ENCODE measurements around the gene ACIN1. TPM values are rescaled to one million over a fixed set of nuclear protein-coding genes. Genes with fewer than 3 reads are reported as not detected.

ACIN1 gene, protein sequence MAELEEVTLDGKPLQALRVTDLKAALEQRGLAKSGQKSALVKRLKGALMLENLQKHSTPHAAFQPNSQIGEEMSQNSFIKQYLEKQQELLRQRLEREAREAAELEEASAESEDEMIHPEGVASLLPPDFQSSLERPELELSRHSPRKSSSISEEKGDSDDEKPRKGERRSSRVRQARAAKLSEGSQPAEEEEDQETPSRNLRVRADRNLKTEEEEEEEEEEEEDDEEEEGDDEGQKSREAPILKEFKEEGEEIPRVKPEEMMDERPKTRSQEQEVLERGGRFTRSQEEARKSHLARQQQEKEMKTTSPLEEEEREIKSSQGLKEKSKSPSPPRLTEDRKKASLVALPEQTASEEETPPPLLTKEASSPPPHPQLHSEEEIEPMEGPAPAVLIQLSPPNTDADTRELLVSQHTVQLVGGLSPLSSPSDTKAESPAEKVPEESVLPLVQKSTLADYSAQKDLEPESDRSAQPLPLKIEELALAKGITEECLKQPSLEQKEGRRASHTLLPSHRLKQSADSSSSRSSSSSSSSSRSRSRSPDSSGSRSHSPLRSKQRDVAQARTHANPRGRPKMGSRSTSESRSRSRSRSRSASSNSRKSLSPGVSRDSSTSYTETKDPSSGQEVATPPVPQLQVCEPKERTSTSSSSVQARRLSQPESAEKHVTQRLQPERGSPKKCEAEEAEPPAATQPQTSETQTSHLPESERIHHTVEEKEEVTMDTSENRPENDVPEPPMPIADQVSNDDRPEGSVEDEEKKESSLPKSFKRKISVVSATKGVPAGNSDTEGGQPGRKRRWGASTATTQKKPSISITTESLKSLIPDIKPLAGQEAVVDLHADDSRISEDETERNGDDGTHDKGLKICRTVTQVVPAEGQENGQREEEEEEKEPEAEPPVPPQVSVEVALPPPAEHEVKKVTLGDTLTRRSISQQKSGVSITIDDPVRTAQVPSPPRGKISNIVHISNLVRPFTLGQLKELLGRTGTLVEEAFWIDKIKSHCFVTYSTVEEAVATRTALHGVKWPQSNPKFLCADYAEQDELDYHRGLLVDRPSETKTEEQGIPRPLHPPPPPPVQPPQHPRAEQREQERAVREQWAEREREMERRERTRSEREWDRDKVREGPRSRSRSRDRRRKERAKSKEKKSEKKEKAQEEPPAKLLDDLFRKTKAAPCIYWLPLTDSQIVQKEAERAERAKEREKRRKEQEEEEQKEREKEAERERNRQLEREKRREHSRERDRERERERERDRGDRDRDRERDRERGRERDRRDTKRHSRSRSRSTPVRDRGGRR
- total RNA-seq (2016; rRNA removed; fragmentation: Illumina TruSeq; extraction: Trizol) (102 and 165 TPM in 2 replicates), polyA plus RNA-seq (2011; rRNA removed) (183 and 222 TPM in 2 replicates), polyA minus RNA-seq (2011; rRNA and poly(A)+ RNA removed; ENCODE audit: low replicate concordance) (122 and 152 TPM in 2 replicates), Bru-seq, nascent RNA (percentile 98 among the genes with signal in this experiment), BruChase-seq, experiment 1, labeled RNA remaining after a 6-hour chase (percentile 99 among the genes with signal in this experiment), BruChase-seq, experiment 2, labeled RNA remaining after a 2-hour chase (percentile 99 among the genes with signal in this experiment)
- total RNA-seq (2016; cell fraction: cytosol; rRNA removed; fragmentation: Illumina TruSeq; extraction: Trizol; ENCODE audit: low read depth), result 71.3 and 71.5 TPM in 2 replicates
- total RNA-seq (2016; cell fraction: insoluble cytoplasmic fraction; rRNA removed; fragmentation: Illumina TruSeq; extraction: Trizol), result 79.7 and 163 TPM in 2 replicates
- 59.8 and 62.7 TPM in 2 replicates for total RNA-seq (2016; cell fraction: membrane; rRNA removed; fragmentation: Illumina TruSeq; extraction: Trizol)
- 344 and 371 TPM in 2 replicates for total RNA-seq (2016; cell fraction: nucleus; rRNA removed; fragmentation: Illumina TruSeq; extraction: Trizol)
- polyA plus RNA-seq (2011; cell fraction: cytosol; rRNA removed), result 64.2 and 64.8 TPM in 2 replicates
- 997 and 1,030 TPM in 2 replicates for polyA plus RNA-seq (2011; cell fraction: nucleus; rRNA removed)
- 155 and 156 TPM in 2 replicates for polyA plus RNA-seq (2012)
- polyA plus RNA-seq (2016; cell fraction: cytosol; fragmentation: Illumina TruSeq; extraction: Trizol; ENCODE audit: low read depth), result 17.6 and 21.0 TPM in 2 replicates
- polyA plus RNA-seq (2016; cell fraction: insoluble cytoplasmic fraction; fragmentation: Illumina TruSeq; extraction: Trizol; ENCODE audit: low read depth), result 105 and 132 TPM in 2 replicates
- polyA plus RNA-seq (2016; cell fraction: membrane; fragmentation: Illumina TruSeq; extraction: Trizol; ENCODE audit: low read depth), result 29.3 and 37.8 TPM in 2 replicates
- 1,263 and 1,283 TPM in 2 replicates for polyA plus RNA-seq (2016; cell fraction: nucleus; fragmentation: Illumina TruSeq; extraction: Trizol; ENCODE audit: insufficient read depth, low read depth)
- polyA minus RNA-seq (2011; cell fraction: cytosol; rRNA and poly(A)+ RNA removed), result 39.4 and 46.3 TPM in 2 replicates
- 630 and 693 TPM in 2 replicates for polyA minus RNA-seq (2011; cell fraction: nucleus; rRNA and poly(A)+ RNA removed)
- long read RNA-seq, experiment 1, partial matches to known transcripts, result 24 of 37 reads
- long read RNA-seq, experiment 1, other reads (novel, unspliced or antisense), result 12 of 37 reads
- long read RNA-seq, experiment 2, partial matches to known transcripts, result 76 of 81 reads
- long read RNA-seq, experiment 2, other reads (novel, unspliced or antisense), result 4 of 81 reads

DNA sequence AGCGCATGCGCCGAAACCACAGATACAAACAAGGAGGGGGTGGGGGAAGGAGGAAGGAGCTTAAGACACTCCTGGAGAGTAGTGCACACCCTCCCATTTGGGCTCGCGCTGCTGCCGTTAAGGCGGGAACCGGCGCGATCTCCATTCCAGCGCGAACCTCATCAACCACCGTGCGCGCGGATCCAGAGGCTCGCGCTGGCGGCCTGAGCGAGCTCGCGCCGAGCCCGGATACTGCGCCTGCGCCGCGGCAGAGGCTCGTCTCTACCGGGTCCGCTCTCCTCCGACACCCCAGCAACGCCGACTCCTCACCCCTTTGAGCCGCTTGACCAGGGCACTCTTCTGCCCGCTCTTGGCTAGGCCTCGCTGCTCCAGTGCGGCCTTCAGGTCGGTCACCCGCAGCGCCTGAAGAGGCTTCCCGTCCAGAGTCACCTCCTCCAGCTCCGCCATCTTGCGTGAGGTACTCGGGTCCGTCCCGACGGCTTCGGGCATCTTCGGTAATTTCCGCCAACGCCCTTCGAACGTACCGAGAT, at the start of gene ACIN1:
ACIN1 (minus strand) TSS at position 471 of the 530 bp plus-strand sequence; CDS start at position 447, 24 bp downstream.
- H3K4me3 ChIP-seq (replicated peaks in 1 of 3; ENCODE audit: insufficient read depth in 1 of 3, low read depth in 2 of 3, low read length in 3 of 3), result peak within 1 kb of the TSS; percentile 71 to 96 (median 95)
- CTCF ChIA-PET (ENCODE audit: low intra/inter-chr PET ratio, low total read pairs), result interaction anchor here (0.9 to 3.0 kb wide), 4 partner anchors 18 to 26 kb away, joined by 3 to 20 read pairs (median 7); no protein-coding TSS in a partner anchor
- BruUV-seq (replicated peaks), result TSS peak; percentile 65
- H3K36me3 ChIP-seq (replicated peaks in 1 of 2; ENCODE audit: control insufficient read depth in 1 of 2, insufficient read depth in 2 of 2, low read length in 2 of 2), result peaks cover 32 to 60% of the 10 kb centered on the region in 2 experiments
- H3K9ac ChIP-seq (ENCODE audit: insufficient read depth, low read depth, low read length), result peak within 1 kb of the TSS; percentile 96
- peak within 1 kb of the TSS; percentile 83 for H3K4me2 ChIP-seq (ENCODE audit: low read depth, low read length)
- FAIRE-seq, result no peak
- H3K27ac ChIP-seq (ENCODE audit: extremely low read length, insufficient read depth, low read length), result peak within 1 kb of the TSS; percentile 89
- H3K4me1 ChIP-seq (ENCODE audit: insufficient read depth, low read length), result peaks cover 37% of the 10 kb centered on the region
- H4K20me1 ChIP-seq (ENCODE audit: insufficient read depth, low read length), result peaks cover 28% of the 10 kb centered on the region
- under 1% methylated on average over 48 of the region's 55 CpGs for WGBS (ENCODE audit: low lambda C conversion rate)
- in situ Hi-C loops (cut with HindIII; ENCODE audit: extremely low pct_ligation_motif_present, low pct_unique_long_range_greater_than_20kb) (no loop called here), intact Hi-C loops (cut with micrococcal nuclease; ENCODE audit: unreplicated experiment) (loop anchor here (1.0 to 10.0 kb wide), 4 partner anchors 23 to 1020 kb away; partner anchors contain the start of genes DCAF11, HOMEZ, NRL and PSMB5)
- peak within 1 kb of the TSS; percentile 54 for H2AFZ ChIP-seq (ENCODE audit: low read length)
- peak; percentile 95 for DNase-seq (ENCODE audit: low spot score)
- H3K9me3 ChIP-seq (ENCODE audit: low read length), result no peaks in the 10 kb centered on the region
- peak; percentile 75 for ATAC-seq
- H3K79me2 ChIP-seq (ENCODE audit: insufficient read depth, low read length), result peaks cover 76% of the 10 kb centered on the region
- POLR2A ChIA-PET, result interaction anchor here (0.6 to 3.6 kb wide), 106 partner anchors 10 to 1942 kb away, joined by 3 to 146 read pairs (median 5); partner anchors contain the start of genes AJUBA, BCL2L2, CARMIL3 and CBLN3
- no peaks in the 10 kb centered on the region; a peak in 1 of 5 replicates for H3K27me3 ChIP-seq (ENCODE audit: control insufficient read depth in 1 of 2, insufficient read depth in 2 of 2, low read length in 2 of 2)
- peak; percentile 90 for TF ChIP-seq YEATS4 (CRISPR knock-in tag; IDR thresholded peaks at IDR 0.05; ENCODE audit: borderline replicate concordance)
- peak; percentile 95 for TF ChIP-seq ZNF768 (CRISPR knock-in tag; IDR thresholded peaks at IDR 0.05)
- peak; percentile 96; the same call in 1 of the 2 replicates for TF ChIP-seq KLF13 (CRISPR knock-in tag; IDR thresholded peaks at IDR 0.05)
- TF ChIP-seq SRSF1 (optimal IDR thresholded peaks at IDR 0.05; ENCODE audit: low read depth, low read length), result peak; percentile 99
- peak; percentile 99 for TF ChIP-seq TMF1 (CRISPR knock-in tag; IDR thresholded peaks at IDR 0.05; ENCODE audit: low read depth)
- peak; percentile 75; the same call in 1 of the 2 replicates for TF ChIP-seq CBX5 (CRISPR knock-in tag; IDR thresholded peaks at IDR 0.05; ENCODE audit: borderline replicate concordance)
- TF ChIP-seq SMARCC2 (IDR thresholded peaks at IDR 0.05), result no peak
- TF ChIP-seq BCL6 (CRISPR knock-in tag; IDR thresholded peaks at IDR 0.05), result peak; percentile 72; the same call in 1 of the 2 replicates
- TF ChIP-seq TGIF2 (CRISPR knock-in tag; IDR thresholded peaks at IDR 0.05), result peak; percentile 76
- TF ChIP-seq BHLHE40 (IDR thresholded peaks at IDR 0.05; ENCODE audit: low read length), result no peak; the same call in 1 of the 2 replicates
- peak; percentile 80 for TF ChIP-seq ZNF263 (CRISPR knock-in tag; IDR thresholded peaks at IDR 0.05)
- TF ChIP-seq TCF12 (IDR thresholded peaks at IDR 0.05), result no peak
- peak; percentile 89; the same call in 1 of the 2 replicates for TF ChIP-seq TCF12 (CRISPR knock-in tag; IDR thresholded peaks at IDR 0.05)
- TF ChIP-seq, protein P1, sequence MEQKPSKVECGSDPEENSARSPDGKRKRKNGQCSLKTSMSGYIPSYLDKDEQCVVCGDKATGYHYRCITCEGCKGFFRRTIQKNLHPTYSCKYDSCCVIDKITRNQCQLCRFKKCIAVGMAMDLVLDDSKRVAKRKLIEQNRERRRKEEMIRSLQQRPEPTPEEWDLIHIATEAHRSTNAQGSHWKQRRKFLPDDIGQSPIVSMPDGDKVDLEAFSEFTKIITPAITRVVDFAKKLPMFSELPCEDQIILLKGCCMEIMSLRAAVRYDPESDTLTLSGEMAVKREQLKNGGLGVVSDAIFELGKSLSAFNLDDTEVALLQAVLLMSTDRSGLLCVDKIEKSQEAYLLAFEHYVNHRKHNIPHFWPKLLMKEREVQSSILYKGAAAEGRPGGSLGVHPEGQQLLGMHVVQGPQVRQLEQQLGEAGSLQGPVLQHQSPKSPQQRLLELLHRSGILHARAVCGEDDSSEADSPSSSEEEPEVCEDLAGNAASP (CRISPR knock-in tag; IDR thresholded peaks at IDR 0.05; ENCODE audit: borderline replicate concordance), result peak; percentile 80

All from HepG2 (cell line).